Ishikawa (cell line): ENCODE data around the gene SPRTN.

Experiments used
- CEBPB ChIP-seq: IDR thresholded peaks from 2 replicates; pipeline ENCODE4 v1.6.1; 2012
- CREB1 ChIP-seq: IDR thresholded peaks from 2 replicates; pipeline ENCODE4 v1.6.1; 2012; ENCODE audit warnings: low read depth
- EGR1 ChIP-seq: IDR thresholded peaks from 2 replicates; pipeline ENCODE4 v1.6.1; 2012
- EP300 ChIP-seq: IDR thresholded peaks from 2 replicates; pipeline ENCODE4 v1.6.1; 2012; ENCODE audit warnings: borderline replicate concordance
- FOXM1 ChIP-seq: IDR thresholded peaks from 2 replicates; pipeline ENCODE4 v1.6.1; 2012; ENCODE audit warnings: low read depth, borderline replicate concordance
- MAX ChIP-seq: IDR thresholded peaks from 2 replicates; pipeline ENCODE4 v1.6.1; 2012
- NFIC ChIP-seq: IDR thresholded peaks from 2 replicates; pipeline ENCODE4 v1.6.1; 2012
- RAD21 ChIP-seq: IDR thresholded peaks from 2 replicates; pipeline ENCODE4 v1.6.1; 2012; ENCODE audit warnings: low read depth
- TCF12 ChIP-seq: IDR thresholded peaks from 2 replicates; pipeline ENCODE4 v1.6.1; 2012; ENCODE audit warnings: low read depth
- TEAD4 ChIP-seq: IDR thresholded peaks from 2 replicates; pipeline ENCODE4 v1.6.1; 2012
- YY1 ChIP-seq: IDR thresholded peaks from 2 replicates; pipeline ENCODE4 v1.6.1; 2012; ENCODE audit warnings: low read depth
- ZBTB7A ChIP-seq: IDR thresholded peaks from 2 replicates; pipeline ENCODE4 v1.6.1; 2012; ENCODE audit warnings: low read depth
- TF ChIP-seq, protein P1 (sequence below): IDR thresholded peaks from 2 replicates; pipeline ENCODE4 v1.6.1; 2012
- TF ChIP-seq, protein P2 (sequence below): IDR thresholded peaks from 2 replicates; pipeline ENCODE4 v1.6.1; 2012; ENCODE audit warnings: low read depth, mild to moderate bottlenecking

Gene SPRTN

DNA sequence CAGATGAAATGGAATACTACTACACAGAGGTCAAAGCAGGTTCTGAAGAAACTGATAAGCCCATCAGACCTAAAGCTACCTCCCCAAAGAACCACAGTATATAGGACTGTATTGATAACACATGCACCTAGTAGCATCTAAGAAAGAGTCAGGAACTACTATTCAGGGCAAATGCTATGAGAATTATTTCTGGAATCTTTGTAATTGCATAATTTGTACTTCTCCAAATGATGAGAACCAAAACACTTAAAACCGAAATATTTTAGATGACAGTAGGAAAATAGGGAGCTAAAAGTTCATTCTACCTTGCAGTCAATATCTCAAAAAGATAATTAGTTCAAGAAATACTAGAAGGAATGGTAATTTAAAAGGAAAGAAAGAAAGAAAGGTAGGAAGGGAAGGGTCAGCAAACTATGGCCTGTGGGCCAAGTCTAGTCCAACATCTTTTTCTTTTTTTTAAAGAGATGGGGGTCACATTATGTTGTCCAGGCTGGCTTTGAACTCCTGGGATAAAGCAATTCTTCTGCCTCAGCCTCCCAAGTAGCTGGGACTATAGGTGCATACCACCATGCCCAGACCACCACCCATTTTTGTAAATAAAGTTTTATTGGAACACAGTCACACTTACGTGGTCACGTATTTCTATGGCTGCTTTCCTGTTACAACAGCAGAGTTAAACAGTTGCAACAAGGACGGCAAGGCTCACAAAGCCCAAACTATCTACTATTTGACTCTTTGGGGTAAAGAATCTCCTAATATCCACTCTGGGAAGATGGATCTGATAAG lies 60.0 kb downstream of the SPRTN start:
- TF ChIP-seq YY1 = no peak
- no peak for TF ChIP-seq CREB1
- TF ChIP-seq, protein P1, sequence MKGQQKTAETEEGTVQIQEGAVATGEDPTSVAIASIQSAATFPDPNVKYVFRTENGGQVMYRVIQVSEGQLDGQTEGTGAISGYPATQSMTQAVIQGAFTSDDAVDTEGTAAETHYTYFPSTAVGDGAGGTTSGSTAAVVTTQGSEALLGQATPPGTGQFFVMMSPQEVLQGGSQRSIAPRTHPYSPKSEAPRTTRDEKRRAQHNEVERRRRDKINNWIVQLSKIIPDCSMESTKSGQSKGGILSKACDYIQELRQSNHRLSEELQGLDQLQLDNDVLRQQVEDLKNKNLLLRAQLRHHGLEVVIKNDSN = no peak
- TF ChIP-seq MAX = no peak
- no peak for TF ChIP-seq EP300

DNA sequence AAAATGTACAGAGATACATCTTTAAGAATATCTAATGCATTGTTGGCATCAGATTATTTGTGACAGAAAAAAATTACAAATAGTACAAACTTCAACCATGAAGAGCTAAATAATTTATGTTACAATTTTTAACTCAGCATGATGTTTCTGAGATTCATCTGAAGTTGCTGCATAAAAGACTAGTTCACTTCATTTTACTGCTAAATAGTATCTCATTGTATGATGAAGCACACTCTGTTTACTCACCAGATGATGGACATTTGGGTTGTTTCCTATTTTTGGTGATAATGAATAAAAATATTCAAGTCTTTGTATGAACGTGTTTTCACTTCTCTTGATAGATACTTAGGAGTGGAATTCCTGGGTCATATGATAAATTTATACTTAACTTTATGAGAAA lies 63.4 kb downstream of the SPRTN start:
- TF ChIP-seq RAD21 (no peak), TEAD4 (no peak), MAX (no peak), EP300 (no peak), FOXM1 (no peak), TCF12 (no peak), YY1 (no peak), CEBPB (no peak)
- TF ChIP-seq, protein P2, sequence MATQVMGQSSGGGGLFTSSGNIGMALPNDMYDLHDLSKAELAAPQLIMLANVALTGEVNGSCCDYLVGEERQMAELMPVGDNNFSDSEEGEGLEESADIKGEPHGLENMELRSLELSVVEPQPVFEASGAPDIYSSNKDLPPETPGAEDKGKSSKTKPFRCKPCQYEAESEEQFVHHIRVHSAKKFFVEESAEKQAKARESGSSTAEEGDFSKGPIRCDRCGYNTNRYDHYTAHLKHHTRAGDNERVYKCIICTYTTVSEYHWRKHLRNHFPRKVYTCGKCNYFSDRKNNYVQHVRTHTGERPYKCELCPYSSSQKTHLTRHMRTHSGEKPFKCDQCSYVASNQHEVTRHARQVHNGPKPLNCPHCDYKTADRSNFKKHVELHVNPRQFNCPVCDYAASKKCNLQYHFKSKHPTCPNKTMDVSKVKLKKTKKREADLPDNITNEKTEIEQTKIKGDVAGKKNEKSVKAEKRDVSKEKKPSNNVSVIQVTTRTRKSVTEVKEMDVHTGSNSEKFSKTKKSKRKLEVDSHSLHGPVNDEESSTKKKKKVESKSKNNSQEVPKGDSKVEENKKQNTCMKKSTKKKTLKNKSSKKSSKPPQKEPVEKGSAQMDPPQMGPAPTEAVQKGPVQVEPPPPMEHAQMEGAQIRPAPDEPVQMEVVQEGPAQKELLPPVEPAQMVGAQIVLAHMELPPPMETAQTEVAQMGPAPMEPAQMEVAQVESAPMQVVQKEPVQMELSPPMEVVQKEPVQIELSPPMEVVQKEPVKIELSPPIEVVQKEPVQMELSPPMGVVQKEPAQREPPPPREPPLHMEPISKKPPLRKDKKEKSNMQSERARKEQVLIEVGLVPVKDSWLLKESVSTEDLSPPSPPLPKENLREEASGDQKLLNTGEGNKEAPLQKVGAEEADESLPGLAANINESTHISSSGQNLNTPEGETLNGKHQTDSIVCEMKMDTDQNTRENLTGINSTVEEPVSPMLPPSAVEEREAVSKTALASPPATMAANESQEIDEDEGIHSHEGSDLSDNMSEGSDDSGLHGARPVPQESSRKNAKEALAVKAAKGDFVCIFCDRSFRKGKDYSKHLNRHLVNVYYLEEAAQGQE = no peak

GRCh38 chr1:231404318-231404717 lies 66.2 kb downstream of the SPRTN start:
- TF ChIP-seq ZBTB7A = no peak
- TF ChIP-seq CREB1 = no peak
- TF ChIP-seq FOXM1 = no peak
- TF ChIP-seq NFIC = no peak
- TF ChIP-seq TCF12 = no peak
- TF ChIP-seq YY1 = no peak
- no peak for TF ChIP-seq CEBPB
- no peak for TF ChIP-seq RAD21
- TF ChIP-seq EP300 = no peak
- TF ChIP-seq, protein P2 = no peak
- TF ChIP-seq, protein P1 = no peak
- no peak for TF ChIP-seq EGR1
